Gastroesophageal sphincter (tissue), 3 donors: ENCODE measurements around the gene EBP.

Experiments
- CTCF ChIP-seq, 4 experiments: fragments of 200-600 bp in 2 of 4; fragments of 450-650 bp in 2 of 4; sonication (generic) in 1 of 4; IDR thresholded peaks; one replicate each; pipeline ENCODE4 v1.5.1; 2017 to 2019; ENCODE audit warnings: antibody characterized with exemption in 4 of 4, mild to moderate bottlenecking in 2 of 4, moderate library complexity in 2 of 4
- EP300 ChIP-seq: sonication (generic); formaldehyde crosslinking; IDR thresholded peaks from one replicate; pipeline ENCODE4 v1.6.1; 2017; ENCODE audit warnings: antibody characterized with exemption, mild to moderate bottlenecking
- POLR2A ChIP-seq, 2 donors: fragments of 450-650 bp; IDR thresholded peaks; one replicate each; pipeline ENCODE4 v1.6.1; 2017; ENCODE audit warnings: antibody characterized with exemption in 2 of 2, mild to moderate bottlenecking in 2 of 2, moderate library complexity in 1 of 2
- POLR2AphosphoS5 ChIP-seq: sonication (generic); formaldehyde crosslinking; IDR thresholded peaks from one replicate; pipeline ENCODE4 v1.6.1; 2017; ENCODE audit warnings: antibody characterized with exemption

GRCh38 chrX:48480583-48480982 lies 41.0 kb upstream of the EBP start:
- no peak for TF ChIP-seq CTCF (IDR thresholded peaks at IDR 0.05)
- TF ChIP-seq EP300 = no peak
- no peak for TF ChIP-seq POLR2AphosphoS5
- no peak for TF ChIP-seq POLR2A (IDR thresholded peaks at IDR 0.05)
